Fibroblast of mammary gland (primary cell): ENCODE data around the gene PLCB3.

Experiments used
- DNase-seq: peaks from one replicate; pipeline ENCODE4 v3.0.0-alpha.2; 2010; ENCODE audit warnings: low read depth
- H3K4me3 ChIP-seq: 2 replicates; pipeline ENCODE4 v1.5.1; 2011; ENCODE audit warnings: low read depth, mild to moderate bottlenecking, low read length, moderate library complexity; ENCODE audit not compliant: control insufficient read depth
- TF ChIP-seq, protein P1 (sequence below): conservative IDR thresholded peaks from 2 replicates; pipeline ENCODE4 v1.5.1; 2011; ENCODE audit warnings: low read depth, low read length, inconsistent platforms; ENCODE audit not compliant: control insufficient read depth, insufficient read depth

PLCB3 gene

GRCh38 chr11:64210301-64211020, 40.9 kb upstream of the PLCB3 start:
- H3K4me3 ChIP-seq, result no peak overlapping the region
- TF ChIP-seq, protein P1, sequence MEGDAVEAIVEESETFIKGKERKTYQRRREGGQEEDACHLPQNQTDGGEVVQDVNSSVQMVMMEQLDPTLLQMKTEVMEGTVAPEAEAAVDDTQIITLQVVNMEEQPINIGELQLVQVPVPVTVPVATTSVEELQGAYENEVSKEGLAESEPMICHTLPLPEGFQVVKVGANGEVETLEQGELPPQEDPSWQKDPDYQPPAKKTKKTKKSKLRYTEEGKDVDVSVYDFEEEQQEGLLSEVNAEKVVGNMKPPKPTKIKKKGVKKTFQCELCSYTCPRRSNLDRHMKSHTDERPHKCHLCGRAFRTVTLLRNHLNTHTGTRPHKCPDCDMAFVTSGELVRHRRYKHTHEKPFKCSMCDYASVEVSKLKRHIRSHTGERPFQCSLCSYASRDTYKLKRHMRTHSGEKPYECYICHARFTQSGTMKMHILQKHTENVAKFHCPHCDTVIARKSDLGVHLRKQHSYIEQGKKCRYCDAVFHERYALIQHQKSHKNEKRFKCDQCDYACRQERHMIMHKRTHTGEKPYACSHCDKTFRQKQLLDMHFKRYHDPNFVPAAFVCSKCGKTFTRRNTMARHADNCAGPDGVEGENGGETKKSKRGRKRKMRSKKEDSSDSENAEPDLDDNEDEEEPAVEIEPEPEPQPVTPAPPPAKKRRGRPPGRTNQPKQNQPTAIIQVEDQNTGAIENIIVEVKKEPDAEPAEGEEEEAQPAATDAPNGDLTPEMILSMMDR, result no peak

GRCh38 chr11:64211181-64211872, 40.0 kb upstream of the PLCB3 start:
- no peak for DNase-seq
- TF ChIP-seq, protein P1, result no peak
- no peak overlapping the region for H3K4me3 ChIP-seq

More at GRCh38 chr11:64210301-64211020, 40.9 kb upstream of the PLCB3 start:
- no peak for DNase-seq

DNA sequence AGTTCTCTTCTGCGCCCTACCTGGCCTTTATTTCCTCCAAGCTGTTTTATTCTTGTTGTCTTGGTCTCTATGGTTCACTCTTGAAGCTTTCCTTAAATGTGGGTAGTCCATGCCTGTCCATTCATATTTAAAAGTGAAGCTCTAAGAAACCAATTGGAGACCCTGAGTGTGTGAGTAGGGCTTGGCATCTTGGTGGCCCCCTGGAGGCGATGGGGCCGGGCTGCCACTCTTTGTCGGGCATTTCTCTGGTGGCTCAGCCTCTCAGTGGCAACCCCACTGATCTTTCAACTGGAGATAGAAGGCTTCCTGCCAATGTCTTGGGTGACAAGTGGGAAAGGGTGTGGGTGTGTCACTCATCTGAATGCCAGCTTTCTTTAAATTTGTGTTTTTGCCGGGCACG, 34.5 kb upstream of the PLCB3 start:
- TF ChIP-seq, protein P1, result no peak
- H3K4me3 ChIP-seq, result no peak overlapping the region
- no peak for DNase-seq

DNA sequence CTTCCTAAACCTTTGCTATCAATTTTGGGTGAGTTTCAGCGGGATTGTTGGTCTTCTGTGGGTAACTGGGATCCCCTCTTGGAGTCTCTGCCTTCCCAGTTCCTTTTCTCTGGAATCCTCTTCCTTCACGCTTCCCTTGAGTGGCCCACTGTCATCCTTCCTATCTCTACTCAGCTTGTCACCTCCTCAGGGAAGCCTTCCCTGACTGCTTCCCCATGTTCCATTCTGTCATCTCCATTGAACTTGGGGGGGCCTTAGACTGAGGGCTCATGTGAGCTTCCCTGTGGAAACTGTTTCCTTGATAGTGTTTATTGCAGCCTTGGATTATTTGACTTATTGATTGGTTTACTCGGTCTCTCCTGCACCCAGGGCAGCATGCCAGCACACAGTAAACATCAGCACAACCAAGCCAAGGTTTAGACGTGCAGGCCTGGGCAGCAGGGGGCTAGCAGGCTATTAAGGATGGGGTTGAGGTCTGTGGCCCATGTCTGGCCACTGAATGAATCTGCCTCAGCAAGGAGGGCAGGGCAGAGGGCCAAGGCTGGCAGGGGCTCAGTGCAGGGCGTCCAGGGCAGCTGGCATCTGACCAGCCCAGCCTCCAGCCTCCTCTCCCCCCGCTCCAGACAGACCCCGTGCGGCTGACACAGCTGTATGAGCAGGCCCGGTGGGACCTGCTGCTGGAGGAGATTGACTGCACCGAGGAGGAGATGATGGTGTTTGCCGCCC, 32.5 kb upstream of the PLCB3 start:
- no peak overlapping the region for H3K4me3 ChIP-seq
- TF ChIP-seq, protein P1, result no peak
- no peak for DNase-seq

DNA sequence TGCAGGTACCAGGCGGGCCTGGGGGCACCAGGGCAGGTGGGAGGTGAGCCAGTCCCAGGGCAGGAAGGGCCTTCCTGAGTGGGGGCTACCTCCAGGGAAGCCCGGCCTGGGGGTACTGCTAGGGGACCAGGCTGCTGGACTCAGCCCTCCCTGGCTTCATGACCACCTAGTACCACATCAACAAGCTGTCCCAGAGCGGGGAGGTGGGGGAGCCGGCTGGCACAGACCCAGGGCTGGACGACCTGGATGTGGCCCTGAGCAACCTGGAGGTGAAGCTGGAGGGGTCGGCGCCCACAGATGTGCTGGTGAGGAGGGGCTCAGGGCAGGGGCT, 32.0 kb upstream of the PLCB3 start:
- TF ChIP-seq, protein P1, result no peak
- DNase-seq, result no peak
- no peak overlapping the region for H3K4me3 ChIP-seq

DNA sequence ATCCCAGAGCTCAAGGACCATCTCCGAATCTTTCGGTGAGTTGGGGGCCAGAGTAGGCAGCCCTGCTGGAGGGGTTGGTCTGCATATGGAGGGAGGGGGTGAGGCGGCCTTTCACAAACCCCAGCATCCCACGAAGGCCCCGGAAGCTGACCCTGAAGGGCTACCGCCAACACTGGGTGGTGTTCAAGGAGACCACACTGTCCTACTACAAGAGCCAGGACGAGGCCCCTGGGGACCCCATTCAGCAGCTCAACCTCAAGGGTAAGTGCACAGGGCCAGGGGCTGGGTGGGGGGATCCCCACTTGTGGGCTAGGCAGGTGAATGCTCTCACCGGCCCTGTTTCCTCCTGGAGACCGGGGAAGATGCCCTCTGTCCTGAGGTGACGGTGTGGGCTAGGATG, 31.6 kb upstream of the PLCB3 start:
- DNase-seq, result no peak
- no peak overlapping the region for H3K4me3 ChIP-seq
- TF ChIP-seq, protein P1, result no peak
